GM19043 (cell line): ENCODE data around the gene SNORC.
A peak's percentile ranks its signal among the peaks of the same experiment; 100 is the strongest.
"Not testable (repeated sequence)": the region's sequence is repeated elsewhere in the genome, so short reads cannot be mapped to it uniquely, and the experiment has no call there.

Experiments used
- ATAC-seq: cut with Tn5 transposase; IDR thresholded peaks from one replicate; pipeline ENCODE4 v1.9.1; 2021; ENCODE audit warnings: low read depth; ENCODE audit not compliant: unreplicated experiment

The SNORC gene

GRCh38 chr2:232870018-232870765, at the start of gene SNORC:
Gene SNORC, plus strand, starts transcription at chr2:232870264. Its CDS starts 78 bp downstream, at chr2:232870342.
- ATAC-seq, result no peak

DNA sequence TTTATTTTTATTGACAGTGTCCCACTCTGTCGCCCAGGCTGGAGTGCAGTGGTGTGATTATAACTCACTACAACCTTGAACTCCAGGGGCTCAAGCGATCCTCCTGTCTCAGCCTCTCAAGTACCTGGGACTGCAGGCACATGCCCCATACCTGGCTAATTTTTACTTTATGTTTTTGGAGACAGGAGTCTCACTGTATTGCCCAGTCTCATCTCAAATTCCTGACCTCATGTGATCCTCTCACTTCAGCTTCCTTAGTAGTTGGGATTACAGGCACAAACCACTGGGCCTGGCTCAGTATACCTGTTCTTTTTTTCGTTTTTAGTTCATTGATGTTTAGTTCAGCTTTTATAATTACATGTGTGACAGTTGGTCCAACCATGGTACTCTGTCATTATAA, 40.1 kb upstream of the SNORC start:
- ATAC-seq, result no peak

GRCh38 chr2:232831496-232831895, 38.6 kb upstream of the SNORC start:
- ATAC-seq, result no peak

- ATAC-seq, result no peak
Observed at GRCh38 chr2:232833830-232834229, 36.2 kb upstream of the SNORC start.

- ATAC-seq, result no peak
Observed at GRCh38 chr2:232835687-232836208, 34.3 kb upstream of the SNORC start.

GRCh38 chr2:232836934-232837333, 33.1 kb upstream of the SNORC start:
- ATAC-seq, result no peak

GRCh38 chr2:232838406-232838874, 31.6 kb upstream of the SNORC start:
- ATAC-seq, result peak; percentile 91

DNA sequence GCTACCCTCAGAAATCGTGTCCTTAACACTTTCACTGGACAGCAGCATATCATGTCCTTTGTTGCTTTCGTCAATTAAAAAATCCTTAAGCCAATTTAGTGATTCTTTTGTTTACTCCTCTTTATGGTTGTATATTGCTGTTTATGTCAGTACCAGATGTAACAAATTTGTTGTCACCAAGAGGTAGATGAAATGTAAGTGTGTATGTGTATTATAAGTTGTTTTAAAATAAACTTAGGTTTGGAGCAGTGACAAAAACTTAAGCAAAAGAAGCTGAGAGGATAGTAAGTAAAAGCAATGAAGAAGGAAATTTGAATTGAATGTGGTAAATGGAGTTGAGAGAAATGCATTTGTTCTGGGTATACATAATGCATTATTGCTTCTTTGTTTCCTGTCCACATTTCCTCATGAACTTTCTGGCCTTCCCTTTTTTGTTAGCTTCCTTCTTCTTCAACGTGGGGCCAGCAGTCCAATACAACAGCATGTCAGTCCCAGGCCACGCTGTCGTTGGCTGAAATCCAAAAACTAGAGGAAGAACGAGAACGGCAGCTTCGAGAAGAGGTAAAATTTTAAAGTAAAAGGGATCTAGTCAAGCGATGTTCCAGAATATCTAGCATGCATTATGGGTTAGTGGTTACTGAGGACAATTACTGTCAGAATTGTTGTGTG, 30.5 kb upstream of the SNORC start:
- no peak for ATAC-seq

GRCh38 chr2:232842689-232843088, 27.4 kb upstream of the SNORC start:
- no peak for ATAC-seq

DNA sequence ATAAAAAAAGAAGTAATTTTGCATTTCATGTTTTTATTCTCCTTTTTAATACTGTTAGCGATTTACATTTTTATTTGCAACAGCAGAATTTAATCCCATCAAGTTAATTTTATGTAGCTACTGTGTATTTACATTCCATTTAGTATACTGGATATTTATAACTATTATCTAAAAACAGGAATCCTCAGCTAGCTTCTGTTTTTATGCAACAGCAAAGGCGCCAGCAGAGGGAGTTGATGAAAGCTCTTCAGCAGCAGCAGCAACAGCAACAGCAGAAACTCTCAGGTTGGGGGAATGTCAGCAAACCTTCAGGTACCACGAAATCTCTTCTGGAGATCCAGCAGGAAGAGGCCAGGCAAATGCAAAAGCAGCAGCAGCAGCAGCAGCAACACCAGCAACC, 26.2 kb upstream of the SNORC start:
- no peak for ATAC-seq

DNA sequence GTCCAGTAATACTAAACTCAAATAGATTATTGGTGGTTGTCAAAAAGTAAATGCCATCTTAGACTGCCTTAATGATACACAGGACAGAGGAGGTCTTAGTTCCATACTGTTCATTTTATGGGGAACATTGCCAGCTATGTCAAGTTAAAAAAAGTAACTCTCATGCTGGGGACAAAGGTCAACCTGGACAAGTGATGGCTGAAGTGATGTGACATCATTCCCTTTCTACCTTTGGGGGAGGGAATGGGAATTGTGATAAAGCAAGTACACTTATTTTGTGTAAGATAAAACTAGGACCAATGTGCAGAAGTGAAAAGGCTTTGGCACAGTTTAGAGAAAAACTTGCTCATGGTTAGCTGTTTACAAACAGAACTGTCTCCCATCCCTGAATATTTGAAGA, 24.0 kb upstream of the SNORC start:
- no peak for ATAC-seq

DNA sequence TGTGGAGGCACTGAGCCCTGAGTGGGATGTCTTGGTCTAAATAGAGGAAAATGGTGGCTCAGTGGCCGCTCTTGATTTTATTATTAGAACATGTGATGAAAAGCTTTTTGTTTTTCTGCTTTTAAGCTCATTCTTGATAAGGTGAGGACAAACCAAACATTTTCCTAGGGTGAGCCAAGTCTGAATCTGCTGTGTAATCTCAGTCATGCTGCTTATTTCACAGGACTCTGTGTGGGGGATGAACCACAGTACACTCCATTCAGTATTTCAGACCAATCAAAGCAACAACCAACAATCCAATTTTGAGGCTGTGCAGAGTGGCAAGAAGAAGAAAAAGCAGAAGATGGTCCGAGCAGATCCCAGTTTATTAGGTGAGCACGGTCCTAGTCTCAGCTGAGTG, 20.0 kb upstream of the SNORC start:
- no peak for ATAC-seq

DNA sequence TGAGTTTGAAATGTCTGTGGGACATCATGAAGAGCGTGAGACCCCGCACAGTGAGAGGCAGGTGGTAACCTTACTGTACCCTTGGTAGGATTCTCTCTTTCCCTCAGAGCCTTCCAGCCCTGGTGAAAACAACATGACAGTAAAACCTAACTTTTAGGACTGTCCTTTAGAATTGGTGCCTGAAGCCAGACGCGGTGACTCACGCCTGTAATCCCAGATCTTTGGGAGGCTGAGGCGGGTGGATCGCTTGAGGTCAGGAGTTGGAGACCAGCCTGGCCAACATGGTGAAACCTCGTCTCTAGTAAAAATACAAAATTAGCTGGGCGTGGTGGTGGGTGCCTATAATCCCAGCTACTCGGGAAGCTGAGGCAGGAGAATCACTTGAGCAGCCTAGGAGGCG, 18.0 kb upstream of the SNORC start:
- ATAC-seq, result not testable (repeated sequence)

GRCh38 chr2:232852676-232853075, 17.4 kb upstream of the SNORC start:
- ATAC-seq, result no peak

- no peak for ATAC-seq
Observed at GRCh38 chr2:232854082-232854481, 16.0 kb upstream of the SNORC start.

- ATAC-seq, result no peak
Observed at GRCh38 chr2:232857158-232857563, 12.9 kb upstream of the SNORC start.

GRCh38 chr2:232859385-232859916, 10.6 kb upstream of the SNORC start:
- no peak for ATAC-seq

DNA sequence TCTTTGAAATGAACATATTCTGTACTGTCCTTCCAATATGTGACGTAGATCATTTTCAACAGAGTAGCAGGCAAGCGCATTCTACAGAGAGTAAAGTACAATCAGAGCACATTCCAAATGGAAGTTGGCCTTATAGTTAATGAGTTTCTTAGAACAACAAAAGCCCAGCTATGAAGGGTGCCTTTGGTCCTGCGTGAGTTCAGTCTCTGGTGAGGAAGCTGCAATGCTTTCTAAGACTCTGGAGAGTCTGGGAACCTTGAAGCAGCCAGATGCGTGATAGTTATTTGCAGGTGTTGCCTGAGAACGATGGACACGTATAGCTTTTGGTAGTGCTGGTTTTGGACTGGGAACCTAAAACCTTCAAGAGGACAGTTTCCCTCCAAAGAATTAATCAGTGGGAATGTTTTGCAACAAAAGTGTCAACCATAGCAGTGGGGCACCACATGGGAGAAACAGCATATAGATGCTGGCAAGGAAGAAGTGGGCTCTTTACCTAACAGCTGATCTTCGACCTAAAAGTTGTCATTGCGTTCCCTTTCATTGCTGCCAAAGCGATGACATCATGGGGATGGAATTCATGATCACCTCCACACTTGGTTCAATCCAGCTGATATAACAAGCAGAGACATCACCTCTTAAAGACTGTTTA, 9.3 kb upstream of the SNORC start:
- ATAC-seq, result no peak

- ATAC-seq, result no peak
Observed at GRCh38 chr2:232861353-232861752, 8.7 kb upstream of the SNORC start.

DNA sequence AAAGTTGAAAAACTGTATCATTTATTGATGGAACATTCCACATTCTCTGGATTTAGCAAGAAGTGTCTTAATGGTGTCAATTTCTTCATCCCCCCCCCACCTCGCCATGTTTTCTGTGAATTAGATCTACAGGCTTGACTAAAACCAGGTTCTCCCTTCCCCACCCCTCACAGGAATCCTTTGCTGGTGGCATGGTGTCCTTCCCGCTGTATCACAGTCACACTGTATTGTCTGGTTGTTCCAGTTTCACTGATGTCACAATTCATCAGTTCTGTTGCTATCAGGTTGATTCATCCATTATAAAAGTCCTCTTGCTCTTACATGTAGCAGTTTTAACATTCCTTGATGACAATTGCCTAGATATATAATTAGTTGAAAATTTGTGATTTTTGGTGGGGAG, 6.1 kb upstream of the SNORC start:
- no peak for ATAC-seq

- no peak for ATAC-seq
Observed at GRCh38 chr2:232865165-232865564, 4.9 kb upstream of the SNORC start.
